Left renal cortex interstitium (tissue), 4 donors: ENCODE measurements around the gene IL2RA. TPM values are rescaled to one million over a fixed set of nuclear protein-coding genes. Genes with fewer than 3 reads are reported as not detected.
"Not testable (repeated sequence)": the region's sequence is repeated elsewhere in the genome, so short reads cannot be mapped to it uniquely, and the experiment has no call there.

ENCODE experiments used
- DNase-seq, 4 donors: peaks; one replicate each; pipeline ENCODE4 v3.0.0-alpha.2; 2013; ENCODE audit warnings: low read depth in 4 of 4, low spot score in 2 of 4, missing footprints in 1 of 4
- polyA plus RNA-seq, 4 donors: library from polyadenylated mRNA; unstranded; fragments of 120-200 nt; gene quantifications; one replicate each; pipeline ENCODE4 v1.2.1, GENCODE V29; 2013; ENCODE audit not compliant: insufficient read length in 4 of 4

Gene IL2RA
- under 1 TPM in 2 of 4 donors, not detected in 2; 0.06 to 0.20 TPM for polyA plus RNA-seq

GRCh38 chr10:6062101-6062771 is at the start of gene IL2RA:
Gene IL2RA, minus strand, starts transcription at chr10:6062367. Its CDS starts 216 bp downstream, at chr10:6062151.
- DNase-seq = no peak

GRCh38 chr10:6110136-6110535 is 48.0 kb upstream of the IL2RA start:
- no peak for DNase-seq

GRCh38 chr10:6109444-6109775 is 47.2 kb upstream of the IL2RA start:
- DNase-seq = no peak

GRCh38 chr10:6108631-6109443 is 46.7 kb upstream of the IL2RA start:
- no peak for DNase-seq

- no peak for DNase-seq
Measured at GRCh38 chr10:6108072-6108471, 45.9 kb upstream of the IL2RA start.

GRCh38 chr10:6107616-6108015 is 45.4 kb upstream of the IL2RA start:
- DNase-seq = not testable (repeated sequence)

- no peak for DNase-seq
Measured at GRCh38 chr10:6103591-6103990, 41.4 kb upstream of the IL2RA start.

- DNase-seq = no peak
Measured at GRCh38 chr10:6102128-6102527, 40.0 kb upstream of the IL2RA start.

GRCh38 chr10:6101181-6101580 is 39.0 kb upstream of the IL2RA start:
- DNase-seq = no peak

- DNase-seq = no peak
Measured at GRCh38 chr10:6100370-6100769, 38.2 kb upstream of the IL2RA start.

- no peak for DNase-seq
Measured at GRCh38 chr10:6098156-6098555, 36.0 kb upstream of the IL2RA start.

- DNase-seq = no peak
Measured at GRCh38 chr10:6097063-6097462, 34.9 kb upstream of the IL2RA start.

- no peak for DNase-seq
Measured at GRCh38 chr10:6095810-6096570, 33.8 kb upstream of the IL2RA start.

GRCh38 chr10:6092731-6093130 is 30.6 kb upstream of the IL2RA start:
- DNase-seq = no peak

- no peak for DNase-seq
Measured at GRCh38 chr10:6091630-6092029, 29.5 kb upstream of the IL2RA start.

- DNase-seq = no peak
Measured at GRCh38 chr10:6089334-6090219, 27.4 kb upstream of the IL2RA start.

- DNase-seq = peak; percentile 88 to 94 (median 93)
Measured at GRCh38 chr10:6088721-6089333, 26.7 kb upstream of the IL2RA start, which contains the start of gene RBM17. Gene RBM17, plus strand, starts transcription at chr10:6089034. Its CDS starts 8,032 bp downstream, at chr10:6097066.

GRCh38 chr10:6086375-6087233 is 24.4 kb upstream of the IL2RA start:
- peak in 3 of 4 donors; percentile 72 to 89 (median 75) for DNase-seq
